Omental fat pad (tissue), 4 donors: ENCODE measurements around the gene TNPO2. TPM values are rescaled to one million over a fixed set of nuclear protein-coding genes. Genes with fewer than 3 reads are reported as not detected.

Experiments
- ATAC-seq: fragments of 150-250 bp; one replicate; pipeline ENCODE4 v1.9.1; 2016; ENCODE audit warnings: mild to moderate bottlenecking, moderate library complexity; ENCODE audit not compliant: low FRiP score
- DNase-seq: peaks from one replicate; pipeline ENCODE4 v3.0.0-alpha.2; 2019; ENCODE audit warnings: low spot score
- total RNA-seq, 4 donors: library from RNA; depleted of rRNA; stranded (reverse); fragments of >200 nt; gene quantifications; one replicate each; pipeline ENCODE4 v1.1.0, GENCODE V29; 2016
- TF ChIP-seq, protein P1 (sequence below), 3 donors: fragments of 450-650 bp; IDR thresholded peaks; one replicate each; pipeline ENCODE4 v1.5.1; 2016 to 2017; ENCODE audit warnings: antibody characterized with exemption in 3 of 3, mild to moderate bottlenecking in 3 of 3, moderate library complexity in 2 of 3

TNPO2 gene
- total RNA-seq, 4 donors from 2014 or later, result 44.8 to 95.4 (median 55.8) TPM

DNA sequence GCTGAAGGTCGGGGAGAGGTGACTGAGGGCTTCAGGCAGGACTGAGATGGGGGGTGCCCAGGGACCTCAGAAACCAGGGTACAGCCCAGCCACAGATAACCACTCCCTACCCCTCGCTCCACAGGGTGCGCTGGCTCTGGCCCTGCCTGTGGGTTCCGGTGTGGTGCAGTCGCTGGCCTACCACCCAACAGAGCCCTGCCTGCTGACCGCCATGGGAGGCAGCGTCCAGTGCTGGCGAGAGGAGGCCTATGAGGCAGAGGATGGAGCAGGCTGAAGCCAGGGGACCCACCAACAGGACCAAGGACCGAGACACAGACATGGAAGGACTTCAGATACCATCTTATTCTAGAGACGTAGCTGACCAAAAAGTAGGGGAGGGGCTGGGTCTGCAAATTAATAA lies 48.3 kb downstream of the TNPO2 start:
- DNase-seq, result no peak
- TF ChIP-seq, protein P1, sequence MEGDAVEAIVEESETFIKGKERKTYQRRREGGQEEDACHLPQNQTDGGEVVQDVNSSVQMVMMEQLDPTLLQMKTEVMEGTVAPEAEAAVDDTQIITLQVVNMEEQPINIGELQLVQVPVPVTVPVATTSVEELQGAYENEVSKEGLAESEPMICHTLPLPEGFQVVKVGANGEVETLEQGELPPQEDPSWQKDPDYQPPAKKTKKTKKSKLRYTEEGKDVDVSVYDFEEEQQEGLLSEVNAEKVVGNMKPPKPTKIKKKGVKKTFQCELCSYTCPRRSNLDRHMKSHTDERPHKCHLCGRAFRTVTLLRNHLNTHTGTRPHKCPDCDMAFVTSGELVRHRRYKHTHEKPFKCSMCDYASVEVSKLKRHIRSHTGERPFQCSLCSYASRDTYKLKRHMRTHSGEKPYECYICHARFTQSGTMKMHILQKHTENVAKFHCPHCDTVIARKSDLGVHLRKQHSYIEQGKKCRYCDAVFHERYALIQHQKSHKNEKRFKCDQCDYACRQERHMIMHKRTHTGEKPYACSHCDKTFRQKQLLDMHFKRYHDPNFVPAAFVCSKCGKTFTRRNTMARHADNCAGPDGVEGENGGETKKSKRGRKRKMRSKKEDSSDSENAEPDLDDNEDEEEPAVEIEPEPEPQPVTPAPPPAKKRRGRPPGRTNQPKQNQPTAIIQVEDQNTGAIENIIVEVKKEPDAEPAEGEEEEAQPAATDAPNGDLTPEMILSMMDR (IDR thresholded peaks at IDR 0.05), result no peak
- no peak for ATAC-seq

GRCh38 chr19:12672744-12673143 lies 51.0 kb downstream of the TNPO2 start:
- DNase-seq (no peak), ATAC-seq (no peak)
- TF ChIP-seq, protein P1 (IDR thresholded peaks at IDR 0.05), result no peak

- ATAC-seq (no peak), DNase-seq (no peak)
- TF ChIP-seq, protein P1 (IDR thresholded peaks at IDR 0.05), result no peak
Observed at GRCh38 chr19:12670159-12670928, 53.4 kb downstream of the TNPO2 start.

DNA sequence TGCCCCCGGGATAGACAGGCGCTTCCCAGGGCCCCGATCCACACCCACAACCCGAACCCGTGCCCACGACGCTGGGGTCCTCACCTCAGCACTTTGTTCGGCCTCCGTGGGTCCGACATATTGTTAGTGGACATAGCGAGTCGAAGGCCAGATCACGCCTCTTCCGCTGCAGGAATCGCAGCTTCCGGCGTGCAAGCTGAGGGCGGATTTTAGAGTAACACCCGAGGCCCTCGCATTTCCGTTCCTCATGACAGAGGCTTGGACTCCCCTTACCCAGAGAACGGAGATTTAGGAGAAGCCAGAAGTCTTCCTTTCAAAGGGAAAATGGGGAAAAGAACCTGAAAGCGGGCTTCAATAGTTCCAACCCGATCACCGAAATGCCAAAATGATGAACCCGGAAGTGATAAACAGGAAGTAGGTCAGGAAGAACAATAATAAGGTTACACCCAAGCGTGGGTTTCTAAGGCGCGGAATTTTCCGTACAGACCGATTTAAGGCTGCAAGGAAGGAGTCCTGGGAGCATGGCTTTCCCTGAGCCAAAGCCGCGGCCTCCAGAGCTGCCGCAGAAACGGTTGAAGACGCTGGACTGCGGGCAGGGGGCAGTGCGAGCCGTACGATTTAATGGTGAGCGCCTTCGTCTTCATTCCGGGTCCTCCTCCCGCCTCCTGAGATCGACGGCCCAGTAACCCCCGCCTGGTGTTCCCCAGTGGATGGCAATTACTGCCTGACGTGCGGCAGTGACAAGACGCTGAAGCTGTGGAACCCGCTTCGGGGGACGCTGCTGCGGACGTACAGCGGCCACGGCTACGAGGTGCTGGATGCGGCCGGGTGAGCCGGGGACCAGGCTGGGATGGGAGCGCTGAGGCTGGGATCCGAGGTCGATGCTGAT lies 54.2 kb downstream of the TNPO2 start:
- TF ChIP-seq, protein P1 (IDR thresholded peaks at IDR 0.05), result no peak
- ATAC-seq (peak; percentile 48), DNase-seq (peak; percentile 34)

DNA sequence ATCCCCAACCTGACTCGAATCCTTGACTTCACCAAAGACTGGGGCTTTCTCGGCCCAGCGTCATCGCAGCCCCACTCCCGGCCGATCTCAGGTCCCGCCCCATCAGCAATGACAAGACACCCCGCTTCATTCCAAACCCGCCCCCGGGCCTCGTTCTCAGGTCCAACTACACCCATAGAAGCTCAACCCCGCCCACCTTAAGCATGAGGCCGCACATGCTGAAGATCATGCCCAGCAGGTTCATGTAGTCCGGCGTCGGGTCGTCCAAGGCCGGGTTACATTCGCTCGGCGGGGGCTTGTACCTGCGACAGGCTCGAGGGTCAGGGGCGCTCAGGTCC lies 54.8 kb downstream of the TNPO2 start:
- ATAC-seq, result peak; percentile 66
- peak; percentile 80 for DNase-seq
- TF ChIP-seq, protein P1 (IDR thresholded peaks at IDR 0.05), result no peak

DNA sequence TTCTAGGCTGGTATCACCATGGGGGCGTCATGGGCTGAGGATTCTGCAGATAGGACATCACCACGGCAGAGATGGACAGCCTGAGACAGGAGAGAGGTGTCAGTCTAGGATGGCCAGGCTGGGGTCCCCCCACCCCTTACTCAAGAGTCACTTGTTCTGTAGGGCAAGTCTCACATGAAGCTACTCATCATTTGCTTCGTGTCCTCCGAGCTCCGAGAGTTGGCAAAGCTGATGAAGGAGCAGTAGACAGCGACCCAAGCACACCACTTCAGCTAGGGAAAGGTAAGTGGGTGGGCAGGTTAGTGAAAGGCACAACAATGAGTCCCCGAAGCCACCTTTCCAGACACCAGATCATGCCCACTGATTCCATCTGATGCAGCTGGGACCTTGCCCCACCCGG lies 55.4 kb downstream of the TNPO2 start:
- TF ChIP-seq, protein P1 (IDR thresholded peaks at IDR 0.05), result no peak
- ATAC-seq (no peak), DNase-seq (no peak)
